ENCODE measurements around the gene PCAT6.

The PCAT6 gene

DNA sequence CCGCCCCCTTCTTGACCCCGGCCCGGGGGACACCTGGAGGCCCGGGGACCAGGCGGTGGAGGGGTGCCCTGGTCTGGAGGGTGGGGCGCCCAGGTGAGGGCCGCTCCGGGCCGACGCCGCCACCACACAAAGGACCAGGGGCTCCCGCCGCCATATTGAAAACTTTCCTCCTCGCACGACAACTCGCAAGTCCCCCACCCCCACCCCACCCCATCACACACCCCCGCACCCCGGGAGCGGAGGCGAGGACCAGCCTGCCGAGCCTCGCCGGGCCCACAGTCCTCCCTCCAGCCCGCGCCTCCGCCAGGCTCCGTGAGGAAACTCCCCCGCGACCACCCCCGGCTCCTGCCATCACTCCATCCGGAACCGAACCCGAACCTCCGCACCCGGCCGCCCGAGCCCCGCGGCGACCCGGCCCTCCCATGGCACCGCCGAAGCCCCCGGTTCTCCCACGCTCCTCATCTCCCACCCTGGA lies 3.3 kb upstream of the PCAT6 start:
- H3K4me3 ChIP-seq (ENCODE audit: low read length), result peak overlapping the region; percentile 87
- peak; percentile 43 for DNase-seq (ENCODE audit: low read depth)

DNA sequence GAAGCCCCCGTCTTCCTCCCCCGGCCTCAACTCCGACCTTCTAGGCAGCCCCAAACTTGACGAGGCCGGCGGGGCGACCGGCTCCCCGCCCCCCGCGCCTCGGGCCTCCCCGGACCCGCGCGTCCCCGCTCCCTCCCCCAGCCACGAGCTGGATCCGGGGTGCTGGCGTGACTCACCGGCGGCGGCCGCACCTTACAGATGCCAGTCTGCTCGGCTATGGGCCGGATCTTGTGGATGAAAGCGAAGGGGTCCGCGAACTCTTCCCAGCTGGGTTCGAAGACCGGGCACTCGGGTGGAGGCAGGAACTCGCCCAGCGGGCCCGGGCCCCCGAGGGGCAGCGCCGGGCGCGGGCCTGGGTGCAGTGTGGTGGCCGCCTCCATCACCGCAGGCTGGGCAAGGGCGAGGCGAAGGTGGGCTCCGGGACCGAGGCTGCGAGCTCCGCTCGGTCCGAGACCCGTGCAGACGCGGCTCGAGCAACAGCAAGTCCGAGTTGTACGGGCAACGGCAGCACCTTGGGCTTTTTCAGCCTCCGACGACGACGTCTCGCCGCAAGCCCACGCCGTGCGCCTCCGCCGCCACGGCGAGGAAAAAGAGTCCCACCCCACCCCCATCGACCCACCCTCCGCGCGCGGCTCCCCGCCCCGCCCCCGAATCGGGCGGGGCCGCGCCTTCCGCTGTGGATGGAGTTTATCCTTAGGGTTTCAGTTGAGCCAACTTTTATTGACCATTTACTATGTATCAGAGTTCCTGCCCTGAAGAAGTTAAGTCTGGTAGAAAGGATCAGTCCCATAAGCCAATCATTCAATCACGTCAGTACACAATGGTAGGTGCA lies 2.6 kb upstream of the PCAT6 start, which contains the start of gene KDM5B:
Gene KDM5B, minus strand, starts transcription at position 496 of the 832 bp plus-strand sequence. Its CDS starts 116 bp downstream, at position 380.
- peak within 1 kb of the TSS; percentile 87 for H3K4me3 ChIP-seq (ENCODE audit: low read length)

More for the DNA sequence above, 3.3 kb upstream of the PCAT6 start:
- TF ChIP-seq, protein P1, sequence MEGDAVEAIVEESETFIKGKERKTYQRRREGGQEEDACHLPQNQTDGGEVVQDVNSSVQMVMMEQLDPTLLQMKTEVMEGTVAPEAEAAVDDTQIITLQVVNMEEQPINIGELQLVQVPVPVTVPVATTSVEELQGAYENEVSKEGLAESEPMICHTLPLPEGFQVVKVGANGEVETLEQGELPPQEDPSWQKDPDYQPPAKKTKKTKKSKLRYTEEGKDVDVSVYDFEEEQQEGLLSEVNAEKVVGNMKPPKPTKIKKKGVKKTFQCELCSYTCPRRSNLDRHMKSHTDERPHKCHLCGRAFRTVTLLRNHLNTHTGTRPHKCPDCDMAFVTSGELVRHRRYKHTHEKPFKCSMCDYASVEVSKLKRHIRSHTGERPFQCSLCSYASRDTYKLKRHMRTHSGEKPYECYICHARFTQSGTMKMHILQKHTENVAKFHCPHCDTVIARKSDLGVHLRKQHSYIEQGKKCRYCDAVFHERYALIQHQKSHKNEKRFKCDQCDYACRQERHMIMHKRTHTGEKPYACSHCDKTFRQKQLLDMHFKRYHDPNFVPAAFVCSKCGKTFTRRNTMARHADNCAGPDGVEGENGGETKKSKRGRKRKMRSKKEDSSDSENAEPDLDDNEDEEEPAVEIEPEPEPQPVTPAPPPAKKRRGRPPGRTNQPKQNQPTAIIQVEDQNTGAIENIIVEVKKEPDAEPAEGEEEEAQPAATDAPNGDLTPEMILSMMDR (IDR thresholded peaks at IDR 0.05; ENCODE audit: insufficient read depth, low read depth, low read length, missing control alignments), result no peak

DNA sequence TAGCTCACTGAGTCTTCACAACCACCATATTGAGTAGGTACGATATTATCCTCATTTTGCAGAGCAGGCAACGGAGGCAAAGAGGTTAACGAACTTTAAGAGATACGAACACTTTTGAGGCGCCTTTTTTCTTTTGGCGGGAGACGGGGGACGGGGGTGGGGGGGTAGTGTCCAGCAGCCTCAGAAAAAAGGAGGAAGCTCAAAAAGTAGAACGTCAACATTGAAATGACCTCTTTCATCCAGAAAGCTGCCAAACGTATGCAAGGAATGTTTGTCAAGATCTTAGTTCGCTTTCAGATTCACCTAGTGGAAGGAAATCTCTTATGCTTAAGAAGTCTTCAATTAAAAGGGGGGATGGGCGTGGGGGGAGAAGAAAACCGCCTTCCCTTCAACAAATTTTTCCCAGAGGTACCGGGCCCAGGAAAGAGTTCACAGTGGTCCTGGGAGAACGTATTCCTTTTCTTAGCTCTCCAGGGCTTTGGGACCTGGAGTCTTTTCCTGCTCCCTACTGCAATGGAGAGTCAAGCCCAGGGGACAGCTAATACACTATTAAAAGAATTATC lies 1.1 kb upstream of the PCAT6 start:
- DNase-seq (ENCODE audit: low read depth), result no peak
- TF ChIP-seq, protein P1 (IDR thresholded peaks at IDR 0.05; ENCODE audit: insufficient read depth, low read depth, low read length, missing control alignments), result no peak
- no peak overlapping the region for H3K4me3 ChIP-seq (ENCODE audit: low read length)

More for the DNA sequence above, 2.6 kb upstream of the PCAT6 start, which contains the start of gene KDM5B:
- TF ChIP-seq, protein P1 (IDR thresholded peaks at IDR 0.05; ENCODE audit: insufficient read depth, low read depth, low read length, missing control alignments), result no peak
- peak; percentile 83 for DNase-seq (ENCODE audit: low read depth)

DNA sequence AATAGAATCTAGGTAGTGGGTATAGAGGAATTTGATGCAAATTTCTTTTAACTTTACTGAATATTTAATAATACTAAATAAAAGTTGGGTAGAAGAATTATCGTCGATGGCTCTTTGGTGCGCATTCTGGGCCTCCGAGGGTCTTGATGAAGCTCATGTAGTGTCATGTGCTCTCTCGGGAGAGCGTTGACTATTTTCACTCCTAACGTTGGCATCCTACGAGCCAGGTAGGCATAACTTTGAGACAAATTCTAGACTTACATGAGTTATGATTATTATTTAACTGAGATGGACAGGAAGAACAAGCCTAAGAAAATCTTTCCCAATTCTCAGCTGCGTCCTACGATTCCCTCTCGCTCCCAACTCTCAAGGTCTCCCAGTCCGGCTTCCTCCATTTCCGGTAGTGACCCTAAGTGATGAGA lies 550 bp upstream of the PCAT6 start:
- H3K4me3 ChIP-seq (ENCODE audit: low read length), result peak overlapping the region; percentile 73
- DNase-seq (ENCODE audit: low read depth), result no peak
- TF ChIP-seq, protein P1 (IDR thresholded peaks at IDR 0.05; ENCODE audit: insufficient read depth, low read depth, low read length, missing control alignments), result no peak

DNA sequence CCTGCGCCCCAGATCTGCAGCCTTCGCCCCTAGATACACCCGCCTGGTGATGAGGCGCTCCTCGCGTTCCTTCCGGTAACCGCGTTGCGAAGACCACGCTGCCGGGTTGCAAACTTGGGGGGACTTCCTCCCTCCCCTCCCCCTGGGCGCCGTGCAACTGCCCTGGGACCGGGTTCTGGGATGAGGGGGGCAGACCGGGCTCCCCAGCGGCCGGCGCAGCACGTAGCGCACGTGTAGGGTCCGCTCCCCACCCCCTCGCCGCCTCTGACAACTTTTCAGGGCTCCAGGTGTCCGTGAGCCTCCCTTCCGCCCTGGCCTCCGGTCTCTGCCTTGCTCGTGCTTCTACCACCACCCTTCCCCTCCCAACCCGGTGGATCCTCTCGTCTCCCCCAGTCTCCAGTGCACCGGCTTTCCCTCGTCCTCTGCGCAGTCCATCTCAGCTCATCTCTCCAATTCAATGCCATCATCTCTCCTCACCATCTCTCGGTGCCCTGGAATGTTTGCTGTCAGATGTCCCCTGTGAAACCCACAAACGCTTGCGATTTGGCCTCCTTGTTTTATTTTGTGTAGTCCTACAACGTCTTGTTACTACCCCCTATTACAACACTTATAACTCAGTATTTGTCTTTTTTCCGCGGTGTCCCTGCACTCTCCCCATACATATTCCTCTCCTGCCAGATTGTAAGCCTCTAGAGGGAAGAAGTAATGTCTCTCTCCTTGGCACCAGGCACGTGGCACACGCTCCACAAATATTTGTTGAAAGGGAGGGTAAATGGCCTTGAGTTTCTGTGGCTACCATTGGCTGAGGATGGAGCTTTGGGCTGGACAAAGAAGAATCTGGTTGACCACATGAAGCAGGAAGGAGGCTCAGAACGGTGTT lies 782 bp downstream of the PCAT6 start:
- DNase-seq (ENCODE audit: low read depth), result peak; percentile 44
- H3K4me3 ChIP-seq (ENCODE audit: low read length), result peak overlapping the region; percentile 73
- TF ChIP-seq, protein P1 (IDR thresholded peaks at IDR 0.05; ENCODE audit: insufficient read depth, low read depth, low read length, missing control alignments), result no peak

DNA sequence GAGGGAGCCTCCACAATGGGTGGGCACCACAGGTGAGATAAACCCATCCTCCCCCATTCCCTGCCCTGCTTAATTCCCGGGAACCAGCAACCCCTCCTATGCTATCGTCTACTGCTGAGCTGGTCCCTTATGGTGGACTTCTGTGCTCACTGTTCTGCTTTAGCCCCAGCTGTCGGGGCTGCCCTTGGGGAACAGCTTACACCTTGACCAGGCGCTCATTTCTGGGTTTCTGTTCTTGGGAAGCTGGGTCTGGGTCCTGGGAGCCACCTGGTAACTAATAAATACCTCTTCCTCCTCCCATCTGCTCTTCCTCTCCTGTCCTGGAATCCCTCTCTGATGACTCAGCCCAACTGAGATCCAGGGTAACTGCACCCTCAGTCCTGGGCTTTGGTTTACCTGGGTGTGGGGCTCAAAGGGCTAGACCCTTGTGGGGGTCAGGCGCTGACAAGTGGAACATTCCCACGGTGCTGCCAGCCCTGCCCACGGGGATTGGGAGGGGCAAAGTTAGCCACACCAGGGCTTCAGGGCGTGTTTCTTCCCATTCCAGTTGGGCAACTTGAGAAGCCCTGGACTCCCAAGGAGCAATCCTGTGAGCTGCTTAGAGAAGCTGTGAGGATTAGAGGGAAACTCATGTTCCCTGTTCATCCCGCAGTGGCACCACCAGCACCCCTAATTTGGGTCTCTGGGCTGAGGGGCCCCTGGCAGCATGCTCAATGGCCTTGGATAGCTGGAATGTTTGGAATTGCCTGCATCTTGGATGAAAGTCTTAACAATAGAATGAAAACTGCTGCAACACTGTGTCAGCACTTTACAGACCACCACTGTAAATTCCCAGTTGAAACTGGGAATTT lies 1.6 kb downstream of the PCAT6 start:
- peak; percentile 71 for DNase-seq (ENCODE audit: low read depth)
- TF ChIP-seq, protein P1 (IDR thresholded peaks at IDR 0.05; ENCODE audit: insufficient read depth, low read depth, low read length, missing control alignments), result no peak
- H3K4me3 ChIP-seq (ENCODE audit: low read length), result peak overlapping the region; percentile 73
